IMR-90 (cell line): Measurements from ENCODE around the gene ZNF268. TPM values are rescaled to one million over a fixed set of nuclear protein-coding genes. Genes with fewer than 3 reads are reported as not detected.

Experiments used
- ATAC-seq: fragments of 200-7000 bp; cut with Tn5 transposase; 2 replicates; pipeline ENCODE4 v1.9.1; 2020; ENCODE audit warnings: low read depth, mild to moderate bottlenecking, moderate library complexity
- BruUV-seq: library from RNA; stranded (reverse); fragments of 400-500 nt; replicated peaks from 2 replicates; lab custom pipeline; 2021; lab: Mats Ljungman, UMichigan
- CTCF ChIA-PET: fragments of 300-600 bp; formaldehyde crosslinking; extraction: SDS; loops from one replicate; lab custom pipeline; 2021; ENCODE audit warnings: antibody characterized with exemption; lab: Yijun Ruan, JAX
- POLR2A ChIA-PET: fragments of 300-600 bp; sonication (Branson Sonifier 250); formaldehyde crosslinking; loops from one replicate; lab custom pipeline; 2022; ENCODE audit warnings: antibody characterized with exemption; ENCODE audit not compliant: unreplicated experiment; lab: Charles Lee
- DNase-seq: peaks from one replicate; pipeline ENCODE4 v3.0.0; 2013
- H2AFZ ChIP-seq: replicated peaks from 2 replicates; pipeline ENCODE3; 2013; ENCODE audit warnings: low read length, mild to moderate bottlenecking; ENCODE audit not compliant: poor library complexity
- H2AK5ac ChIP-seq: 2 replicates; pipeline ENCODE4 v1.6.1; 2013; ENCODE audit warnings: low read depth, low read length, inconsistent platforms
- H2AK9ac ChIP-seq: replicated peaks from 2 replicates; pipeline ENCODE3; 2013; ENCODE audit warnings: mild to moderate bottlenecking, low read depth, low read length, moderate library complexity; ENCODE audit not compliant: poor library complexity
- H2BK120ac ChIP-seq: 2 replicates; pipeline ENCODE4 v1.6.1; 2013; ENCODE audit warnings: low read depth, low read length, inconsistent platforms
- H2BK15ac ChIP-seq: 3 replicates; pipeline ENCODE4 v1.6.1; 2013; ENCODE audit warnings: low read depth, low read length, inconsistent platforms
- H2BK20ac ChIP-seq: 2 replicates; pipeline ENCODE4 v1.6.1; 2013; ENCODE audit warnings: low read depth, mild to moderate bottlenecking, inconsistent platforms, low read length, moderate library complexity
- H2BK5ac ChIP-seq: 2 replicates; pipeline ENCODE4 v1.6.1; 2013; ENCODE audit warnings: mild to moderate bottlenecking, low read depth, low read length, inconsistent platforms; ENCODE audit not compliant: poor library complexity, severe bottlenecking
- H3K14ac ChIP-seq: replicated peaks from 2 replicates; pipeline ENCODE4 v1.6.1; 2013; ENCODE audit warnings: low read depth, low read length, inconsistent platforms
- H3K18ac ChIP-seq: 2 replicates; pipeline ENCODE4 v1.6.1; 2013; ENCODE audit warnings: low read depth, low read length, control low read depth
- H3K23ac ChIP-seq: 2 replicates; pipeline ENCODE4 v1.6.1; 2013; ENCODE audit warnings: low read depth, low read length, inconsistent platforms
- H3K27ac ChIP-seq: 2 replicates; pipeline ENCODE4 v1.5.1; 2013; ENCODE audit warnings: mild to moderate bottlenecking, control low read depth, low read length; ENCODE audit not compliant: insufficient read depth
- H3K27me3 ChIP-seq: 2 replicates; pipeline ENCODE4 v1.6.1; 2013; ENCODE audit warnings: low read length; ENCODE audit not compliant: control insufficient read depth, insufficient read depth
- H3K36me3 ChIP-seq: 2 replicates; pipeline ENCODE4 v1.6.1; 2013; ENCODE audit warnings: low read length, mixed read lengths; ENCODE audit not compliant: control insufficient read depth, insufficient read depth
- H3K4ac ChIP-seq: 2 replicates; pipeline ENCODE4 v1.6.1; 2013; ENCODE audit warnings: low read depth, low read length, inconsistent platforms
- H3K4me1 ChIP-seq: 2 replicates; pipeline ENCODE4 v1.6.1; 2013; ENCODE audit warnings: low read length, mixed read lengths; ENCODE audit not compliant: control insufficient read depth, insufficient read depth
- H3K4me2 ChIP-seq: 2 replicates; pipeline ENCODE4 v1.6.1; 2013; ENCODE audit warnings: low read depth, mild to moderate bottlenecking, control low read depth, low read length, moderate library complexity
- H3K4me3 ChIP-seq: 2 replicates; pipeline ENCODE4 v1.5.1; 2013; ENCODE audit warnings: low read depth, mild to moderate bottlenecking, control low read depth, low read length, moderate library complexity; ENCODE audit not compliant: insufficient read depth
- H3K56ac ChIP-seq: 2 replicates; pipeline ENCODE4 v1.6.1; 2013; ENCODE audit warnings: low read length, inconsistent platforms; ENCODE audit not compliant: insufficient read depth; ENCODE audit errors: extremely low read depth
- H3K79me1 ChIP-seq, 2 experiments: 2 replicates each; pipeline ENCODE4 v1.6.1; 2013; ENCODE audit warnings: low read length in 2 of 2, inconsistent platforms in 1 of 2, low read depth in 1 of 2
- H3K9ac ChIP-seq: 2 replicates; pipeline ENCODE4 v1.6.1; 2013; ENCODE audit warnings: low read depth, low read length, control low read depth
- H3K9me1 ChIP-seq: 2 replicates; pipeline ENCODE4 v1.6.1; 2013; ENCODE audit warnings: low read length, inconsistent platforms; ENCODE audit not compliant: insufficient read depth
- H3K9me3 ChIP-seq: 2 replicates; pipeline ENCODE4 v1.6.1; 2013; ENCODE audit warnings: low read length; ENCODE audit not compliant: control insufficient read depth, insufficient read depth
- H4K20me1 ChIP-seq: 2 replicates; pipeline ENCODE4 v1.6.1; 2013; ENCODE audit warnings: low read length, inconsistent platforms; ENCODE audit not compliant: insufficient read depth
- H4K5ac ChIP-seq: 2 replicates; pipeline ENCODE4 v1.6.1; 2013; ENCODE audit warnings: mild to moderate bottlenecking, low read depth, low read length, control low read depth
- H4K8ac ChIP-seq, 2 experiments: 2 replicates each; pipeline ENCODE4 v1.6.1; 2013; ENCODE audit warnings: low read depth in 2 of 2, low read length in 2 of 2, control low read depth in 1 of 2, inconsistent platforms in 1 of 2
- H4K91ac ChIP-seq: 2 replicates; pipeline ENCODE4 v1.6.1; 2013; ENCODE audit warnings: low read depth, low read length, inconsistent platforms; ENCODE audit not compliant: insufficient read depth
- CEBPB ChIP-seq: IDR thresholded peaks from 2 replicates; pipeline ENCODE4 v1.6.1; 2012; ENCODE audit warnings: low read depth, low read length, improper control_type of control experiment
- MAFK ChIP-seq: IDR thresholded peaks from 2 replicates; pipeline ENCODE4 v1.6.1; 2012; ENCODE audit warnings: low read depth, low read length, improper control_type of control experiment
- MAZ ChIP-seq: IDR thresholded peaks from 2 replicates; pipeline ENCODE4 v1.6.1; 2012; ENCODE audit warnings: low read depth, mild to moderate bottlenecking, low read length, improper control_type of control experiment, moderate library complexity, borderline replicate concordance
- MXI1 ChIP-seq: IDR thresholded peaks from 2 replicates; pipeline ENCODE4 v1.6.1; 2012; ENCODE audit warnings: low read depth, mild to moderate bottlenecking, low read length, moderate library complexity, borderline replicate concordance
- NFE2L2 ChIP-seq: fragments of 150-350 bp; IDR thresholded peaks from 2 replicates; pipeline ENCODE4 v1.6.1; 2016; ENCODE audit warnings: low read depth, mild to moderate bottlenecking, low read length
- POLR2A ChIP-seq: IDR thresholded peaks from 2 replicates; pipeline ENCODE4 v1.6.1; 2012; ENCODE audit warnings: mild to moderate bottlenecking, low read depth, low read length
- RCOR1 ChIP-seq: IDR thresholded peaks from 2 replicates; pipeline ENCODE4 v1.6.1; 2012; ENCODE audit warnings: mild to moderate bottlenecking, low read length, improper control_type of control experiment; ENCODE audit not compliant: insufficient replicate concordance
- RFX5 ChIP-seq: IDR thresholded peaks from 2 replicates; pipeline ENCODE4 v1.8.0; 2012; ENCODE audit warnings: low read depth, mild to moderate bottlenecking, low read length, moderate library complexity
- WGBS, 2 experiments: methylation state at CpG; one replicate each; pipeline versions ENCODE4 v1.1.5 to v1.1.7; 2013; ENCODE audit warnings: missing lambda C conversion rate in 2 of 2; ENCODE audit not compliant: insufficient read length in 1 of 2; ENCODE audit errors: extremely low coverage in 2 of 2; 5-methylcytosine and 5-hydroxymethylcytosine counted together
- dilution Hi-C: fragments of 300-500 bp; cut with HindIII; formaldehyde crosslinking; loops from one replicate; pipeline ENCODE4 v1.14.3; 2018; ENCODE audit warnings: low sequenced_read_pairs; ENCODE audit not compliant: unreplicated experiment
- in situ Hi-C: fragments of 300-500 bp; cut with MboI; formaldehyde crosslinking; loops from 3 replicates; pipeline ENCODE4 v1.14.3; 2019; ENCODE audit warnings: low sequenced_read_pairs, inconsistent platforms, mixed read lengths
- intact Hi-C: fragments of 100-400 bp; cut with micrococcal nuclease; formaldehyde crosslinking; loops from 2 replicates; pipeline ENCODE4 v1.10.0; 2022
- polyA plus RNA-seq, 3 experiments: library from polyadenylated mRNA; depleted of rRNA; stranded (reverse); fragments of >200 nt; gene quantifications; 2 replicates each; pipeline ENCODE4 v1.2.3, GENCODE V29; 2012; ENCODE audit warnings: low replicate concordance in 1 of 3
- total RNA-seq: library from RNA; depleted of rRNA; stranded (reverse); fragments of >200 nt; gene quantifications from 2 replicates; pipeline ENCODE4 v1.2.3, GENCODE V29; 2012
- TF ChIP-seq, protein P1 (sequence below): conservative IDR thresholded peaks from 2 replicates; pipeline ENCODE4 v1.5.1; 2012; ENCODE audit warnings: mild to moderate bottlenecking, low read depth, low read length, improper control_type of control experiment
- TF ChIP-seq, protein P2 (sequence below): fragments of 150-350 bp; IDR thresholded peaks from 2 replicates; pipeline ENCODE4 v1.6.1; 2016; ENCODE audit warnings: low read depth, mild to moderate bottlenecking, low read length, moderate library complexity, borderline replicate concordance

ZNF268 gene
- total and polyA plus RNA-seq, 2 of the 4 experiments (the other 2 are of a cell fraction): 6.7 to 54.5 TPM

DNA sequence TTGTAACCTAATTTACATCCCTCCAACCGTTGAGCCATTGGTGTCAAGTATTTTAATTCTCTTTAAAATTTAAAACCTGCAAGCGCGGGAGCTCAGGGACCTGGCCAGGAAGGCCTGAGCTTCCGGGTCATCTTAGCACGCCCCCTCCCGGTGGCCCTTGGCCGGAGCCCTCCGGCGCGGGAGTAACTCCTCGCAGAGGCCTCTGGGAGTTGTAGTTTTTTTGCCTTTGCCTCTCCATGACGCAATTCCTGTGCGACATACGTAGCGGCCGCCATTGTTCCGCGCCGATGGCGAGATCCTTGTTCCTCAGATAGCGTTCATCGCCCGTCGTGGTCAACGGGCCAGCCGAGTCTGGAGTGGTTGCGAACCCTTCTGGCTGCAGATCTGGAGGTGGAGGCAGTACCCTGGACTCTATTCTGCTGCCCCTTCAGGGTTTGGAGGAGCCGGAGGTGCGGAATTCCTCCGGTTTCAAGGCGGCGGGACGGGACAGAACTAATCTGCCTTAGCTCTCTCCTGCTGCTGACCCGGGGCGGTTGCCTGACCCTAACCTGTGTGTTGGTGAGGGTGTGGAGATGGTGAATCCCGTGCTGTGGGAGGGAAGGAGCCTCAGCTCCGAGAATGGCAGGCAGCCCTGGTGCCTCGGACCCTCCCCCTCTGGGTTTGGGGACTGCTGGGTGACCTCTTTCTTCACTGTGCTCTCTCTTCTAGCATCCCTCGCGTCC lies at the start of gene ZNF268 (continued):
- TF ChIP-seq, protein P1, sequence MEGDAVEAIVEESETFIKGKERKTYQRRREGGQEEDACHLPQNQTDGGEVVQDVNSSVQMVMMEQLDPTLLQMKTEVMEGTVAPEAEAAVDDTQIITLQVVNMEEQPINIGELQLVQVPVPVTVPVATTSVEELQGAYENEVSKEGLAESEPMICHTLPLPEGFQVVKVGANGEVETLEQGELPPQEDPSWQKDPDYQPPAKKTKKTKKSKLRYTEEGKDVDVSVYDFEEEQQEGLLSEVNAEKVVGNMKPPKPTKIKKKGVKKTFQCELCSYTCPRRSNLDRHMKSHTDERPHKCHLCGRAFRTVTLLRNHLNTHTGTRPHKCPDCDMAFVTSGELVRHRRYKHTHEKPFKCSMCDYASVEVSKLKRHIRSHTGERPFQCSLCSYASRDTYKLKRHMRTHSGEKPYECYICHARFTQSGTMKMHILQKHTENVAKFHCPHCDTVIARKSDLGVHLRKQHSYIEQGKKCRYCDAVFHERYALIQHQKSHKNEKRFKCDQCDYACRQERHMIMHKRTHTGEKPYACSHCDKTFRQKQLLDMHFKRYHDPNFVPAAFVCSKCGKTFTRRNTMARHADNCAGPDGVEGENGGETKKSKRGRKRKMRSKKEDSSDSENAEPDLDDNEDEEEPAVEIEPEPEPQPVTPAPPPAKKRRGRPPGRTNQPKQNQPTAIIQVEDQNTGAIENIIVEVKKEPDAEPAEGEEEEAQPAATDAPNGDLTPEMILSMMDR: peak; percentile 88
- TF ChIP-seq MXI1: peak; percentile 52; the same call in 1 of the 2 replicates
- TF ChIP-seq MAFK: 0 out of 2 replicates have a peak, but pooled peaks have one; percentile 7

DNA sequence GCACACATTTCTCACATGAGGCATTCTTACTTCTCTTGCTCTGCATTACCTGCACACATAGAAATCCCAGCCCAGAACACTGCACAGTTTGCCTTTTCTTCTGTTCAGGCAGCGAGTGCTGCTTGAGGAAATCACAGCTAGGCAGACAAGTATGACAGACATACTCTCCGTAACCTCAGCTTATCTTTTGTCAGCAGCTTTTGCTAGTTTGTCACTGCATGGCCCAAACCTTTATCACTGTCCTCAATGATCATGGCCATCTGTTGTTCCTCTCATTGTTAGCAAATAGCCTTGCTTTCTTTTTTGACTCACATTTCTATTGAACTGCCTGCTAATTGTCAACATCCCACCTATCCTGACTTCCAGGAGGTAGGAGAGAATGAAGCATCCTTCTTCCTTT lies 45.5 kb upstream of the ZNF268 start:
- 76% methylated on average over 2 of the region's 2 CpGs; no CpG with 5 or more reads in 1 of the 2 experiments for WGBS, 2 experiments
- H2BK15ac ChIP-seq: no peak overlapping the region
- H3K4me2 ChIP-seq: no peak overlapping the region
- H4K91ac ChIP-seq: no peak overlapping the region
- H3K9me3 ChIP-seq: peaks cover 39% of the 10 kb centered on the region
- H3K4ac ChIP-seq: no peak overlapping the region
- H3K18ac ChIP-seq: no peak overlapping the region
- no peak overlapping the region for H3K23ac ChIP-seq
- peaks cover 18% of the 10 kb centered on the region for H3K36me3 ChIP-seq
- H3K9ac ChIP-seq: no peak overlapping the region
- dilution Hi-C loops (no loop called here), in situ Hi-C loops (no loop called here), intact Hi-C loops (no loop called here)
- H3K27me3 ChIP-seq: no peaks in the 10 kb centered on the region
- no peak overlapping the region for H3K27ac ChIP-seq
- POLR2A ChIA-PET: no interaction called here
- H3K4me3 ChIP-seq: no peak overlapping the region
- ATAC-seq: no peak
- no peak for DNase-seq
- no peak overlapping the region for H2AFZ ChIP-seq
- H3K79me1 ChIP-seq: peaks cover 6 to 14% of the 10 kb centered on the region in 2 experiments; a peak in 2 of 4 replicates
- H2BK120ac ChIP-seq: no peak overlapping the region
- no peak overlapping the region for H2BK5ac ChIP-seq
- CTCF ChIA-PET: no interaction called here
- no peaks in the 10 kb centered on the region for H3K9me1 ChIP-seq
- no peaks in the 10 kb centered on the region for H3K4me1 ChIP-seq
- no peak overlapping the region for H3K14ac ChIP-seq
- no TSS peak for BruUV-seq
- no peak overlapping the region for H2BK20ac ChIP-seq
- no peak overlapping the region for H2AK5ac ChIP-seq
- H4K20me1 ChIP-seq: no peaks in the 10 kb centered on the region
- no peak overlapping the region for H3K56ac ChIP-seq
- no peak overlapping the region for H2AK9ac ChIP-seq
- no peak overlapping the region for H4K5ac ChIP-seq
- H4K8ac ChIP-seq: no peak overlapping the region
- TF ChIP-seq MXI1 (no peak), CEBPB (no peak), POLR2A (no peak), MAZ (no peak), RCOR1 (no peak), NFE2L2 (no peak), MAFK (no peak), RFX5 (no peak)
- TF ChIP-seq, protein P1: no peak
- TF ChIP-seq, protein P2, sequence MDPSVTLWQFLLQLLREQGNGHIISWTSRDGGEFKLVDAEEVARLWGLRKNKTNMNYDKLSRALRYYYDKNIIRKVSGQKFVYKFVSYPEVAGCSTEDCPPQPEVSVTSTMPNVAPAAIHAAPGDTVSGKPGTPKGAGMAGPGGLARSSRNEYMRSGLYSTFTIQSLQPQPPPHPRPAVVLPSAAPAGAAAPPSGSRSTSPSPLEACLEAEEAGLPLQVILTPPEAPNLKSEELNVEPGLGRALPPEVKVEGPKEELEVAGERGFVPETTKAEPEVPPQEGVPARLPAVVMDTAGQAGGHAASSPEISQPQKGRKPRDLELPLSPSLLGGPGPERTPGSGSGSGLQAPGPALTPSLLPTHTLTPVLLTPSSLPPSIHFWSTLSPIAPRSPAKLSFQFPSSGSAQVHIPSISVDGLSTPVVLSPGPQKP: no peak
